ENCODE results near the gene RHOJ. TPM values are rescaled to one million over a fixed set of nuclear protein-coding genes. Genes with fewer than 3 reads are reported as not detected.

The RHOJ gene
- total and polyA plus RNA-seq, 2 of the 13 experiments (the other 11 are each of a cell fraction or from before 2014, with no cell fraction given), result 0.22 to 1.3 TPM

- TF ChIP-seq POGZ (CRISPR knock-in tag; IDR thresholded peaks at IDR 0.05) (no peak), ATF7 (IDR thresholded peaks at IDR 0.05) (peak; percentile 92), ATF7 (CRISPR knock-in tag; IDR thresholded peaks at IDR 0.05) (no peak), HMGA1 (CRISPR knock-in tag; conservative IDR thresholded peaks at IDR 0.05) (no peak)
- ATAC-seq (no peak), FAIRE-seq (no peak), DNase-seq (ENCODE audit: low spot score) (no peak)
- Histone ChIP-seq H3K36me3 (replicated peaks in 1 of 2; ENCODE audit: control insufficient read depth in 1 of 2, insufficient read depth in 2 of 2, low read length in 2 of 2) (no peaks in the 10 kb centered on the region), H3K4me1 (ENCODE audit: insufficient read depth, low read length) (no peaks in the 10 kb centered on the region), H3K4me3 (replicated peaks in 1 of 3; ENCODE audit: insufficient read depth in 1 of 3, low read depth in 2 of 3, low read length in 3 of 3) (no peak overlapping the region), H3K27ac (ENCODE audit: extremely low read length, insufficient read depth, low read length) (no peak overlapping the region), H3K27me3 (ENCODE audit: control insufficient read depth in 1 of 2, insufficient read depth in 2 of 2, low read length in 2 of 2) (no peaks in the 10 kb centered on the region), H3K9me3 (ENCODE audit: low read length) (no peaks in the 10 kb centered on the region), H3K4me2 (ENCODE audit: low read depth, low read length) (no peak overlapping the region), H4K20me1 (ENCODE audit: insufficient read depth, low read length) (no peaks in the 10 kb centered on the region), H2AFZ (ENCODE audit: low read length) (no peak overlapping the region), H3K79me2 (ENCODE audit: insufficient read depth, low read length) (no peaks in the 10 kb centered on the region), H3K9ac (ENCODE audit: insufficient read depth, low read depth, low read length) (no peak overlapping the region)
- intact Hi-C loops (cut with micrococcal nuclease; ENCODE audit: unreplicated experiment) (no loop called here), in situ Hi-C loops (cut with HindIII; ENCODE audit: extremely low pct_ligation_motif_present, low pct_unique_long_range_greater_than_20kb) (no loop called here)
- CTCF ChIA-PET (ENCODE audit: low intra/inter-chr PET ratio, low total read pairs), result no interaction called here
- POLR2A ChIA-PET, result no interaction called here
- no TSS peak for BruUV-seq (replicated peaks)
- 2% methylated on average over 3 of the region's 3 CpGs for WGBS (ENCODE audit: low lambda C conversion rate)
Observed at GRCh38 chr14:63223596-63223995, 19.4 kb downstream of the RHOJ start.

GRCh38 chr14:63224196-63224595, 20.0 kb downstream of the RHOJ start:
- no peak for DNase-seq (ENCODE audit: low spot score)
- Histone ChIP-seq H3K4me1 (ENCODE audit: insufficient read depth, low read length) (no peaks in the 10 kb centered on the region), H3K9ac (ENCODE audit: insufficient read depth, low read depth, low read length) (no peak overlapping the region), H3K27me3 (ENCODE audit: control insufficient read depth in 1 of 2, insufficient read depth in 2 of 2, low read length in 2 of 2) (no peaks in the 10 kb centered on the region), H4K20me1 (ENCODE audit: insufficient read depth, low read length) (no peaks in the 10 kb centered on the region), H3K9me3 (ENCODE audit: low read length) (no peaks in the 10 kb centered on the region), H3K4me2 (ENCODE audit: low read depth, low read length) (no peak overlapping the region), H2AFZ (ENCODE audit: low read length) (no peak overlapping the region), H3K27ac (ENCODE audit: extremely low read length, insufficient read depth, low read length) (no peak overlapping the region), H3K36me3 (replicated peaks in 1 of 2; ENCODE audit: control insufficient read depth in 1 of 2, insufficient read depth in 2 of 2, low read length in 2 of 2) (no peaks in the 10 kb centered on the region), H3K79me2 (ENCODE audit: insufficient read depth, low read length) (no peaks in the 10 kb centered on the region), H3K4me3 (replicated peaks in 1 of 3; ENCODE audit: insufficient read depth in 1 of 3, low read depth in 2 of 3, low read length in 3 of 3) (no peak overlapping the region)
- FAIRE-seq, result no peak
- ATAC-seq, result no peak
- in situ Hi-C loops (cut with HindIII; ENCODE audit: extremely low pct_ligation_motif_present, low pct_unique_long_range_greater_than_20kb), result no loop called here
- ChIA-PET POLR2A (no interaction called here), CTCF (ENCODE audit: low intra/inter-chr PET ratio, low total read pairs) (no interaction called here)
- intact Hi-C loops (cut with micrococcal nuclease; ENCODE audit: unreplicated experiment), result no loop called here
- no TSS peak for BruUV-seq (replicated peaks)
- 22% methylated on average over 4 of the region's 4 CpGs for WGBS (ENCODE audit: low lambda C conversion rate)
- TF ChIP-seq, protein P1, sequence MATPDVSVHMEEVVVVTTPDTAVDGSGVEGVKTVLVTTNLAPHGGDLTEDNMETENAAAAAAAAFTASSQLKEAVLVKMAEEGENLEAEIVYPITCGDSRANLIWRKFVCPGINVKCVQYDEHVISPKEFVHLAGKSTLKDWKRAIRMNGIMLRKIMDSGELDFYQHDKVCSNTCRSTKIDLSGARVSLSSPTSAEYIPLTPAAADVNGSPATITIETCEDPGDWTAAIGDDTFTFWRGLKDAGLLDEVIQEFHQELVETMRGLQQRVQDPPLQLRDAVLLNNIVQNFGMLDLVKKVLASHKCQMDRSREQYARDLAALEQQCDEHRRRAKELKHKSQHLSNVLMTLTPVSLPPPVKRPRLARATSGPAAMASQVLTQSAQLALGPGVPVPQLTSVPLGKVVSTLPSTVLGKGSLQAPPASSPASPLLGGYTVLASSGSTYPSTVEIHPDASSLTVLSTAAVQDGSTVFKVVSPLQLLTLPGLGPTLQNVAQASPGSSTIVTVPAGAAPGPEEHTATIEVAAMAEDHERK (CRISPR knock-in tag; IDR thresholded peaks at IDR 0.05; ENCODE audit: low read depth), result no peak
- no peak for TF ChIP-seq ZMYM4 (CRISPR knock-in tag; IDR thresholded peaks at IDR 0.05)
- TF ChIP-seq CREB1 (IDR thresholded peaks at IDR 0.05), result no peak
- no peak for TF ChIP-seq CREB1 (CRISPR knock-in tag; IDR thresholded peaks at IDR 0.05)
- no peak for TF ChIP-seq ZNF543 (CRISPR knock-in tag; IDR thresholded peaks at IDR 0.05)
- no peak for TF ChIP-seq ZNF292 (CRISPR knock-in tag; IDR thresholded peaks at IDR 0.05; ENCODE audit: borderline replicate concordance, low read depth)
